Epithelial cell of proximal tubule (primary cell): ENCODE results near the gene LYRM4. TPM values are rescaled to one million over a fixed set of nuclear protein-coding genes. Genes with fewer than 3 reads are reported as not detected.

ENCODE experiments used
- DNase-seq: peaks from one replicate; pipeline ENCODE4 v3.0.0-alpha.2; 2011; ENCODE audit warnings: low read depth
- H3K4me3 ChIP-seq: 2 replicates; pipeline ENCODE4 v1.5.1; 2011; ENCODE audit warnings: low read depth, mild to moderate bottlenecking, low read length
- CTCF ChIP-seq: conservative IDR thresholded peaks from 2 replicates; pipeline ENCODE4 v1.5.1; 2012; ENCODE audit warnings: low read depth, mild to moderate bottlenecking, low read length
- total RNA-seq: library from RNA; depleted of rRNA; stranded (reverse); fragments of >200 nt; gene quantifications from 2 replicates; pipeline ENCODE4 v1.2.3, GENCODE V29; 2015

Gene LYRM4
- total RNA-seq, 1 donor from 2014 or later = 17.8 TPM

- no peak for TF ChIP-seq CTCF
- H3K4me3 ChIP-seq = peak overlapping the region; percentile 31
- no peak for DNase-seq
Measured at GRCh38 chr6:5302220-5302946, 41.6 kb upstream of the LYRM4 start.

GRCh38 chr6:5300206-5300764 is 39.5 kb upstream of the LYRM4 start:
- DNase-seq = no peak
- no peak for TF ChIP-seq CTCF
- no peak overlapping the region for H3K4me3 ChIP-seq

GRCh38 chr6:5295623-5296022 is 34.9 kb upstream of the LYRM4 start:
- H3K4me3 ChIP-seq = no peak overlapping the region
- no peak for DNase-seq
- TF ChIP-seq CTCF = no peak

- no peak for TF ChIP-seq CTCF
- no peak overlapping the region for H3K4me3 ChIP-seq
- no peak for DNase-seq
Measured at GRCh38 chr6:5294392-5295211, 33.9 kb upstream of the LYRM4 start.

GRCh38 chr6:5293692-5294091 is 32.9 kb upstream of the LYRM4 start:
- no peak for DNase-seq
- H3K4me3 ChIP-seq = no peak overlapping the region
- TF ChIP-seq CTCF = no peak

- no peak for TF ChIP-seq CTCF
- H3K4me3 ChIP-seq = no peak overlapping the region
- no peak for DNase-seq
Measured at GRCh38 chr6:5292154-5292553, 31.4 kb upstream of the LYRM4 start.
